OCI-LY1 (cell line): ENCODE data around the gene CD48.

Experiments used
- CTCF ChIP-seq: fragments of 200-600 bp; sonication (generic), shearing (Covaris generic); IDR thresholded peaks from 2 replicates; pipeline ENCODE4 v1.5.1; 2017; ENCODE audit warnings: mild to moderate bottlenecking, antibody characterized with exemption, low read length, moderate library complexity, mixed read lengths
- EZH2 ChIP-seq: fragments of 200-600 bp; sonication (generic), shearing (Covaris generic); IDR thresholded peaks from 2 replicates; pipeline ENCODE4 v1.8.0; 2017; ENCODE audit warnings: borderline replicate concordance, mixed run types, mild to moderate bottlenecking, antibody characterized with exemption, low read length, moderate library complexity, mixed read lengths

- TF ChIP-seq CTCF: no peak
- TF ChIP-seq EZH2: no peak
Measured at GRCh38 chr1:160706526-160707235, 4.9 kb downstream of the CD48 start.
